NCI-H187 (cell line): ENCODE measurements around the gene TFAP2E.
"Not testable (repeated sequence)": the region's sequence is repeated elsewhere in the genome, so short reads cannot be mapped to it uniquely, and the experiment has no call there.

Experiments
- DNase-seq, 2 experiments: peaks; one replicate each; lab custom pipeline; 2025; lab: John Stamatoyannopoulos, UW

Gene TFAP2E

GRCh38 chr1:35574125-35574654, 1.1 kb downstream of the TFAP2E start:
- DNase-seq, result no peak

- DNase-seq, result no peak
Observed at GRCh38 chr1:35574655-35575415, 1.7 kb downstream of the TFAP2E start.

- DNase-seq, result no peak
Observed at GRCh38 chr1:35575416-35575958, 2.4 kb downstream of the TFAP2E start.

GRCh38 chr1:35576061-35576765, 3.1 kb downstream of the TFAP2E start:
- DNase-seq, result no peak

- DNase-seq, result not testable (repeated sequence)
Observed at GRCh38 chr1:35576766-35577070, 3.6 kb downstream of the TFAP2E start.

GRCh38 chr1:35577071-35577998, 4.2 kb downstream of the TFAP2E start:
- DNase-seq, result no peak

- no peak for DNase-seq
Observed at GRCh38 chr1:35580949-35581388, 7.9 kb downstream of the TFAP2E start.

GRCh38 chr1:35581621-35582020, 8.5 kb downstream of the TFAP2E start:
- not testable (repeated sequence) for DNase-seq

GRCh38 chr1:35585281-35585680, 12.2 kb downstream of the TFAP2E start:
- no peak for DNase-seq

GRCh38 chr1:35585805-35586204, 12.7 kb downstream of the TFAP2E start:
- DNase-seq, result not testable (repeated sequence)

GRCh38 chr1:35586808-35587207, 13.7 kb downstream of the TFAP2E start:
- no peak for DNase-seq

GRCh38 chr1:35587736-35588135, 14.6 kb downstream of the TFAP2E start:
- no peak for DNase-seq

GRCh38 chr1:35588197-35588910, 15.2 kb downstream of the TFAP2E start:
- no peak for DNase-seq

- DNase-seq, result no peak
Observed at GRCh38 chr1:35589516-35590427, 16.7 kb downstream of the TFAP2E start.

GRCh38 chr1:35590476-35591040, 17.4 kb downstream of the TFAP2E start:
- DNase-seq, result no peak

GRCh38 chr1:35591211-35591610, 18.1 kb downstream of the TFAP2E start:
- DNase-seq, result no peak

GRCh38 chr1:35592991-35593769, 20.1 kb downstream of the TFAP2E start:
- no peak for DNase-seq

- DNase-seq, result no peak
Observed at GRCh38 chr1:35594005-35594760, 21.1 kb downstream of the TFAP2E start.
